22Rv1 (cell line): ENCODE results near the gene HOXC10.

Source experiments
- ZFX ChIP-seq: fragments of 450-650 bp; IDR thresholded peaks from 2 replicates; pipeline ENCODE4 v1.6.1; 2017; ENCODE audit warnings: antibody characterized with exemption, borderline replicate concordance
- TF ChIP-seq, protein P1 (sequence below): fragments of 450-650 bp; IDR thresholded peaks from 2 replicates; pipeline ENCODE4 v1.5.1; 2017; ENCODE audit warnings: mild to moderate bottlenecking

GRCh38 chr12:54014377-54015017, 29.6 kb downstream of the HOXC10 start:
- TF ChIP-seq, protein P1, sequence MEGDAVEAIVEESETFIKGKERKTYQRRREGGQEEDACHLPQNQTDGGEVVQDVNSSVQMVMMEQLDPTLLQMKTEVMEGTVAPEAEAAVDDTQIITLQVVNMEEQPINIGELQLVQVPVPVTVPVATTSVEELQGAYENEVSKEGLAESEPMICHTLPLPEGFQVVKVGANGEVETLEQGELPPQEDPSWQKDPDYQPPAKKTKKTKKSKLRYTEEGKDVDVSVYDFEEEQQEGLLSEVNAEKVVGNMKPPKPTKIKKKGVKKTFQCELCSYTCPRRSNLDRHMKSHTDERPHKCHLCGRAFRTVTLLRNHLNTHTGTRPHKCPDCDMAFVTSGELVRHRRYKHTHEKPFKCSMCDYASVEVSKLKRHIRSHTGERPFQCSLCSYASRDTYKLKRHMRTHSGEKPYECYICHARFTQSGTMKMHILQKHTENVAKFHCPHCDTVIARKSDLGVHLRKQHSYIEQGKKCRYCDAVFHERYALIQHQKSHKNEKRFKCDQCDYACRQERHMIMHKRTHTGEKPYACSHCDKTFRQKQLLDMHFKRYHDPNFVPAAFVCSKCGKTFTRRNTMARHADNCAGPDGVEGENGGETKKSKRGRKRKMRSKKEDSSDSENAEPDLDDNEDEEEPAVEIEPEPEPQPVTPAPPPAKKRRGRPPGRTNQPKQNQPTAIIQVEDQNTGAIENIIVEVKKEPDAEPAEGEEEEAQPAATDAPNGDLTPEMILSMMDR = no peak
- no peak for TF ChIP-seq ZFX
